Left hindlimb (tissue), 1 donor: ENCODE measurements around the gene OLFML2B.
A peak's percentile ranks its signal among the peaks of the same experiment; 100 is the strongest.

Experiments
- DNase-seq: peaks from one replicate; pipeline ENCODE4 v3.0.0-alpha.2; 2018

Gene OLFML2B

GRCh38 chr1:161973924-161974845, 49.5 kb downstream of the OLFML2B start:
- DNase-seq = peak; percentile 67

GRCh38 chr1:161972828-161973227, 50.8 kb downstream of the OLFML2B start:
- no peak for DNase-seq

- DNase-seq = no peak
Observed at GRCh38 chr1:161970633-161971032, 53.0 kb downstream of the OLFML2B start.

- no peak for DNase-seq
Observed at GRCh38 chr1:161970036-161970435, 53.6 kb downstream of the OLFML2B start.

- no peak for DNase-seq
Observed at GRCh38 chr1:161966067-161966466, 57.6 kb downstream of the OLFML2B start.

GRCh38 chr1:161962091-161962887, 61.4 kb downstream of the OLFML2B start:
- DNase-seq = no peak

- DNase-seq = no peak
Observed at GRCh38 chr1:161958425-161958824, 65.2 kb downstream of the OLFML2B start.

GRCh38 chr1:161956930-161957329, 66.7 kb downstream of the OLFML2B start:
- no peak for DNase-seq

- DNase-seq = peak; percentile 76
Observed at GRCh38 chr1:161956097-161956496, 67.6 kb downstream of the OLFML2B start.

- no peak for DNase-seq
Observed at GRCh38 chr1:161955606-161956005, 68.1 kb downstream of the OLFML2B start.

- no peak for DNase-seq
Observed at GRCh38 chr1:161954466-161954865, 69.2 kb downstream of the OLFML2B start.

- DNase-seq = no peak
Observed at GRCh38 chr1:161954050-161954449, 69.6 kb downstream of the OLFML2B start.

- no peak for DNase-seq
Observed at GRCh38 chr1:161953256-161953920, 70.3 kb downstream of the OLFML2B start.

- no peak for DNase-seq
Observed at GRCh38 chr1:161952607-161953172, 71.0 kb downstream of the OLFML2B start.

- no peak for DNase-seq
Observed at GRCh38 chr1:161951646-161952045, 72.0 kb downstream of the OLFML2B start.

- DNase-seq = no peak
Observed at GRCh38 chr1:161950377-161950776, 73.3 kb downstream of the OLFML2B start.

GRCh38 chr1:161949548-161949947, 74.1 kb downstream of the OLFML2B start:
- DNase-seq = no peak

GRCh38 chr1:161948435-161948834, 75.2 kb downstream of the OLFML2B start:
- DNase-seq = no peak

- DNase-seq = no peak
Observed at GRCh38 chr1:161946071-161946987, 77.3 kb downstream of the OLFML2B start.

- no peak for DNase-seq
Observed at GRCh38 chr1:161945306-161946060, 78.2 kb downstream of the OLFML2B start.

- DNase-seq = no peak
Observed at GRCh38 chr1:161944381-161944780, 79.3 kb downstream of the OLFML2B start.
